GM12878 (cell line): ENCODE results near the gene TPK1.

Source experiments
- ATF7 ChIP-seq: fragments of 450-650 bp; IDR thresholded peaks from 2 replicates; pipeline ENCODE4 v1.6.1; 2016; ENCODE audit warnings: low read depth, mild to moderate bottlenecking
- MXI1 ChIP-seq: fragments of 150-350 bp; IDR thresholded peaks from 2 replicates; pipeline ENCODE4 v1.6.1; 2011; ENCODE audit warnings: low read depth, mild to moderate bottlenecking, inconsistent platforms, low read length, improper control_type of control experiment
- POLR2A ChIP-seq: IDR thresholded peaks from 2 replicates; pipeline ENCODE4 v1.6.1; 2011; ENCODE audit warnings: low read depth, mild to moderate bottlenecking, low read length
- POLR2AphosphoS5 ChIP-seq: IDR thresholded peaks from 2 replicates; pipeline ENCODE4 v1.6.1; 2011; ENCODE audit warnings: mild to moderate bottlenecking, low read length, inconsistent platforms
- RELA ChIP-seq: fragments of 450-650 bp; IDR thresholded peaks from 2 replicates; pipeline ENCODE4 v1.8.0; 2014; ENCODE audit warnings: borderline replicate concordance; ENCODE audit not compliant: partially characterized antibody
- SIN3A ChIP-seq: IDR thresholded peaks from 2 replicates; pipeline ENCODE4 v1.6.1; 2012; ENCODE audit warnings: low read depth, low read length, improper control_type of control experiment
- STAT3 ChIP-seq: IDR thresholded peaks from 2 replicates; pipeline ENCODE4 v1.6.1; 2011; ENCODE audit warnings: low read depth, low read length, improper control_type of control experiment
- YY1 ChIP-seq: IDR thresholded peaks from 2 replicates; pipeline ENCODE4 v1.6.1; 2011; ENCODE audit warnings: low read depth, mild to moderate bottlenecking, low read length
- TF ChIP-seq, protein P1 (sequence below): fragments of 450-650 bp; IDR thresholded peaks from 2 replicates; pipeline ENCODE4 v1.6.1; 2017; ENCODE audit warnings: mild to moderate bottlenecking
- TF ChIP-seq, protein P2 (sequence below), 3 experiments: IDR thresholded peaks in 2 of 3; conservative IDR thresholded peaks in 1 of 3; 2 replicates each; pipeline ENCODE4 v1.5.1; 2011; ENCODE audit warnings: low read depth in 3 of 3, low read length in 3 of 3, mild to moderate bottlenecking in 3 of 3, control low read depth in 2 of 3, moderate library complexity in 2 of 3, inconsistent platforms in 1 of 3, mixed read lengths in 1 of 3; ENCODE audit not compliant: control insufficient read depth in 2 of 3, insufficient read depth in 1 of 3; ENCODE audit errors: extremely low read depth in 1 of 3
- TF ChIP-seq, protein P3 (sequence below): IDR thresholded peaks from 2 replicates; pipeline ENCODE4 v1.6.1; 2012; ENCODE audit warnings: low read depth, low read length, improper control_type of control experiment

DNA sequence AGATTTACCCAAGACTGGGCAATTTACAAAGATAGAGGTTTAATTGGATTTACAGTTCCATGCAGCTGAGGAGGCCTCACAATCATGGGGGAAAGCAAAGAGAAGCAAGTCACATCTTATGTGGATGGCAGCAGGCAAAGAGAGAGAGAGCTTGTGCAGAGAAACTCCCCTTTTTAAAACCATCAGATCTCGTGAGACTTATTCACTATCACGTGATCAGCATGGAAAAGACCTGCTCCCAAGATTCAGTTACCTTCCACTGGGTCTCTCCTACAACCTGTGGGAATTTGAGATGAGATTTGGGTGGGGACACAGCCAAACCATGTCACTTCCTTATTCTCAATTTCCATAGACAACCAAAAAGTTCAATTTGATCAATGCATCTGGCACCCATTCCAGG is 407.4 kb downstream of the TPK1 start:
- TF ChIP-seq POLR2AphosphoS5 (no peak), STAT3 (no peak), MXI1 (no peak), YY1 (no peak), POLR2A (no peak), SIN3A (no peak), RELA (no peak), ATF7 (no peak)
- TF ChIP-seq, protein P1, sequence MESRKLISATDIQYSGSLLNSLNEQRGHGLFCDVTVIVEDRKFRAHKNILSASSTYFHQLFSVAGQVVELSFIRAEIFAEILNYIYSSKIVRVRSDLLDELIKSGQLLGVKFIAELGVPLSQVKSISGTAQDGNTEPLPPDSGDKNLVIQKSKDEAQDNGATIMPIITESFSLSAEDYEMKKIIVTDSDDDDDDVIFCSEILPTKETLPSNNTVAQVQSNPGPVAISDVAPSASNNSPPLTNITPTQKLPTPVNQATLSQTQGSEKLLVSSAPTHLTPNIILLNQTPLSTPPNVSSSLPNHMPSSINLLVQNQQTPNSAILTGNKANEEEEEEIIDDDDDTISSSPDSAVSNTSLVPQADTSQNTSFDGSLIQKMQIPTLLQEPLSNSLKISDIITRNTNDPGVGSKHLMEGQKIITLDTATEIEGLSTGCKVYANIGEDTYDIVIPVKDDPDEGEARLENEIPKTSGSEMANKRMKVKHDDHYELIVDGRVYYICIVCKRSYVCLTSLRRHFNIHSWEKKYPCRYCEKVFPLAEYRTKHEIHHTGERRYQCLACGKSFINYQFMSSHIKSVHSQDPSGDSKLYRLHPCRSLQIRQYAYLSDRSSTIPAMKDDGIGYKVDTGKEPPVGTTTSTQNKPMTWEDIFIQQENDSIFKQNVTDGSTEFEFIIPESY = no peak
- TF ChIP-seq, protein P2, sequence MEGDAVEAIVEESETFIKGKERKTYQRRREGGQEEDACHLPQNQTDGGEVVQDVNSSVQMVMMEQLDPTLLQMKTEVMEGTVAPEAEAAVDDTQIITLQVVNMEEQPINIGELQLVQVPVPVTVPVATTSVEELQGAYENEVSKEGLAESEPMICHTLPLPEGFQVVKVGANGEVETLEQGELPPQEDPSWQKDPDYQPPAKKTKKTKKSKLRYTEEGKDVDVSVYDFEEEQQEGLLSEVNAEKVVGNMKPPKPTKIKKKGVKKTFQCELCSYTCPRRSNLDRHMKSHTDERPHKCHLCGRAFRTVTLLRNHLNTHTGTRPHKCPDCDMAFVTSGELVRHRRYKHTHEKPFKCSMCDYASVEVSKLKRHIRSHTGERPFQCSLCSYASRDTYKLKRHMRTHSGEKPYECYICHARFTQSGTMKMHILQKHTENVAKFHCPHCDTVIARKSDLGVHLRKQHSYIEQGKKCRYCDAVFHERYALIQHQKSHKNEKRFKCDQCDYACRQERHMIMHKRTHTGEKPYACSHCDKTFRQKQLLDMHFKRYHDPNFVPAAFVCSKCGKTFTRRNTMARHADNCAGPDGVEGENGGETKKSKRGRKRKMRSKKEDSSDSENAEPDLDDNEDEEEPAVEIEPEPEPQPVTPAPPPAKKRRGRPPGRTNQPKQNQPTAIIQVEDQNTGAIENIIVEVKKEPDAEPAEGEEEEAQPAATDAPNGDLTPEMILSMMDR (IDR thresholded peaks at IDR 0.05 in 2 of 3, conservative IDR thresholded peaks at IDR 0.05 in 1 of 3; ENCODE audit: control insufficient read depth in 2 of 3, extremely low read depth in 1 of 3, insufficient read depth in 1 of 3, low read depth in 3 of 3, low read length in 3 of 3) = no peak
- TF ChIP-seq, protein P3, sequence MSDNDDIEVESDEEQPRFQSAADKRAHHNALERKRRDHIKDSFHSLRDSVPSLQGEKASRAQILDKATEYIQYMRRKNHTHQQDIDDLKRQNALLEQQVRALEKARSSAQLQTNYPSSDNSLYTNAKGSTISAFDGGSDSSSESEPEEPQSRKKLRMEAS = no peak
